PFSK-1 (cell line): ENCODE data around the gene AP2A2.

Source experiments
- FOXP2 ChIP-seq: optimal IDR thresholded peaks from 2 replicates; pipeline ENCODE3; 2011; ENCODE audit warnings: borderline replicate concordance, control low read depth, inconsistent platforms; ENCODE audit not compliant: insufficient read depth; ENCODE audit errors: extremely low read length, extremely low read depth
- POLR2AphosphoS5 ChIP-seq: IDR thresholded peaks from 2 replicates; pipeline ENCODE4 v1.6.1; 2012; ENCODE audit warnings: low read depth, mild to moderate bottlenecking, control low read depth, low read length, moderate library complexity
- REST ChIP-seq, 2 experiments: IDR thresholded peaks; 2 replicates each; pipeline versions ENCODE4 v1.6.1 to v1.8.0; 2011 to 2012; ENCODE audit warnings: low read depth in 2 of 2, low read length in 2 of 2, control low read depth in 1 of 2, inconsistent platforms in 1 of 2, mild to moderate bottlenecking in 1 of 2, moderate library complexity in 1 of 2; ENCODE audit not compliant: insufficient read depth in 1 of 2
- SIN3A ChIP-seq: IDR thresholded peaks from 2 replicates; pipeline ENCODE4 v1.6.1; 2012; ENCODE audit warnings: mild to moderate bottlenecking, low read length, moderate library complexity, borderline replicate concordance; ENCODE audit not compliant: insufficient read depth

- TF ChIP-seq POLR2AphosphoS5 (peak; percentile 25; the same call in 1 of the 2 replicates), SIN3A (no peak), FOXP2 (no peak), REST (IDR thresholded peaks at IDR 0.05; ENCODE audit: insufficient read depth in 1 of 2, low read depth in 2 of 2, low read length in 2 of 2) (no peak)
Measured at GRCh38 chr11:1000357-1001278, 74.9 kb downstream of the AP2A2 start.
